HepG2 (cell line): Measurements from ENCODE around the gene USP2. TPM values are rescaled to one million over a fixed set of nuclear protein-coding genes. Genes with fewer than 3 reads are reported as not detected.

Experiments used
- ADNP ChIP-seq: sonication (generic); formaldehyde crosslinking; IDR thresholded peaks from 2 replicates; pipeline ENCODE4 v1.4.0; 2020; ENCODE audit warnings: missing genetic modification reagents
- CBX1 ChIP-seq: IDR thresholded peaks from one replicate; pipeline ENCODE4 v1.6.1; 2016; ENCODE audit warnings: antibody characterized with exemption, low read depth
- CREBL2 ChIP-seq: sonication (generic); formaldehyde crosslinking; IDR thresholded peaks from 2 replicates; pipeline ENCODE4 v1.8.1; 2023; ENCODE audit warnings: missing genetic modification reagents, mild to moderate bottlenecking, borderline replicate concordance
- FIP1L1 ChIP-seq: fragments of 200-400 bp; formaldehyde crosslinking; IDR thresholded peaks from 2 replicates; pipeline ENCODE4 v1.6.1; 2018; ENCODE audit warnings: low read depth, mild to moderate bottlenecking, low read length, moderate library complexity, borderline replicate concordance; ENCODE audit not compliant: insufficient read depth
- GATAD1 ChIP-seq: IDR thresholded peaks from 2 replicates; pipeline ENCODE4 v1.6.1; 2016; ENCODE audit warnings: missing genetic modification reagents, missing compliant biosample characterization
- GTF3A ChIP-seq: sonication (generic); formaldehyde crosslinking; conservative IDR thresholded peaks from 2 replicates; pipeline ENCODE4 v1.4.0; 2020; ENCODE audit warnings: mild to moderate bottlenecking, missing genetic modification reagents
- HDAC2 ChIP-seq: sonication (generic); formaldehyde crosslinking; IDR thresholded peaks from 2 replicates; pipeline ENCODE4 v1.4.0; 2020; ENCODE audit warnings: missing genetic modification reagents
- KDM1A ChIP-seq: IDR thresholded peaks from 2 replicates; pipeline ENCODE4 v1.6.1; 2016; ENCODE audit warnings: missing compliant biosample characterization
- NBN ChIP-seq: fragments of 450-650 bp; conservative IDR thresholded peaks from 2 replicates; pipeline ENCODE4 v1.6.1; 2017
- NFYB ChIP-seq: sonication (generic); formaldehyde crosslinking; IDR thresholded peaks from 2 replicates; pipeline ENCODE4 v1.4.0; 2020; ENCODE audit warnings: missing genetic modification reagents
- SETDB1 ChIP-seq: sonication (generic); formaldehyde crosslinking; IDR thresholded peaks from 2 replicates; pipeline ENCODE4 v1.5.1; 2020; ENCODE audit warnings: missing genetic modification reagents, mild to moderate bottlenecking, borderline replicate concordance
- SNAPC2 ChIP-seq: sonication (generic); formaldehyde crosslinking; IDR thresholded peaks from 2 replicates; pipeline ENCODE4 v1.8.1; 2022; ENCODE audit warnings: mild to moderate bottlenecking, missing genetic modification reagents
- STAG1 ChIP-seq: sonication (generic); formaldehyde crosslinking; IDR thresholded peaks from 2 replicates; pipeline ENCODE4 v1.4.0; 2020; ENCODE audit warnings: missing genetic modification reagents
- TAF1 ChIP-seq: sonication (generic); formaldehyde crosslinking; IDR thresholded peaks from 2 replicates; pipeline ENCODE4 v1.4.0; 2020; ENCODE audit warnings: missing genetic modification reagents
- TMF1 ChIP-seq: sonication (generic); formaldehyde crosslinking; IDR thresholded peaks from 2 replicates; pipeline ENCODE4 v1.8.1; 2022; ENCODE audit warnings: low read depth, missing genetic modification reagents
- ZFP82 ChIP-seq: sonication (generic); formaldehyde crosslinking; IDR thresholded peaks from 2 replicates; pipeline ENCODE4 v1.5.1; 2020; ENCODE audit warnings: mild to moderate bottlenecking, missing genetic modification reagents, borderline replicate concordance
- ZNF337 ChIP-seq: sonication (generic); formaldehyde crosslinking; IDR thresholded peaks from 2 replicates; pipeline ENCODE4 v1.5.1; 2020; ENCODE audit warnings: missing genetic modification reagents, low read depth, mild to moderate bottlenecking, borderline replicate concordance
- ZNF44 ChIP-seq: sonication (generic); formaldehyde crosslinking; IDR thresholded peaks from 2 replicates; pipeline ENCODE4 v1.5.1; 2020; ENCODE audit warnings: mild to moderate bottlenecking, missing genetic modification reagents
- ZNF557 ChIP-seq: sonication (generic); formaldehyde crosslinking; IDR thresholded peaks from 2 replicates; pipeline ENCODE4 v1.4.0; 2020; ENCODE audit warnings: missing genetic modification reagents
- ZNF572 ChIP-seq: sonication (generic); formaldehyde crosslinking; IDR thresholded peaks from 2 replicates; pipeline ENCODE4 v1.5.1; 2020; ENCODE audit warnings: mild to moderate bottlenecking, missing genetic modification reagents
- ZNF720 ChIP-seq: sonication (generic); formaldehyde crosslinking; IDR thresholded peaks from 2 replicates; pipeline ENCODE4 v1.4.0; 2020; ENCODE audit warnings: missing genetic modification reagents
- ZNF740 ChIP-seq: sonication (generic); formaldehyde crosslinking; IDR thresholded peaks from 2 replicates; pipeline ENCODE4 v1.4.0; 2020; ENCODE audit warnings: missing genetic modification reagents
- ZSCAN30 ChIP-seq: sonication (generic); formaldehyde crosslinking; IDR thresholded peaks from 2 replicates; pipeline ENCODE4 v1.5.0; 2020; ENCODE audit warnings: mild to moderate bottlenecking, missing genetic modification reagents
- polyA plus RNA-seq, 8 experiments: library from polyadenylated mRNA; depleted of rRNA in 3 of 8; stranded (reverse) in 7 of 8; unstranded in 1 of 8; fragments of >200 nt; fragmentation: Illumina TruSeq in 4 of 8; extraction: Trizol in 4 of 8; gene quantifications; 2 replicates each; pipeline versions ENCODE4 v1.2.1 to v1.2.3, GENCODE V29; 2011 to 2016; ENCODE audit warnings: low read depth in 4 of 8, missing spikeins in 1 of 8, mixed read lengths in 1 of 8; ENCODE audit not compliant: insufficient read depth in 1 of 8
- total RNA-seq, 5 experiments: library from RNA; depleted of rRNA; stranded (reverse); fragments of >200 nt; fragmentation: Illumina TruSeq; extraction: Trizol; gene quantifications; 2 replicates each; pipeline ENCODE4 v1.2.3, GENCODE V29; 2016; ENCODE audit warnings: low read depth in 1 of 5
- TF ChIP-seq, protein P1 (sequence below): sonication (generic); formaldehyde crosslinking; IDR thresholded peaks from 2 replicates; pipeline ENCODE4 v1.4.0; 2020; ENCODE audit warnings: mild to moderate bottlenecking, missing genetic modification reagents
- TF ChIP-seq, protein P2 (sequence below): sonication (generic); formaldehyde crosslinking; IDR thresholded peaks from 2 replicates; pipeline ENCODE4 v1.4.0; 2020; ENCODE audit warnings: mild to moderate bottlenecking, missing genetic modification reagents
- TF ChIP-seq, protein P3 (sequence below): sonication (generic); formaldehyde crosslinking; IDR thresholded peaks from 2 replicates; pipeline ENCODE4 v1.5.0; 2020; ENCODE audit warnings: mild to moderate bottlenecking, missing genetic modification reagents

The USP2 gene
- total and polyA plus RNA-seq, 2 of the 13 experiments (the other 11 are each of a cell fraction or from before 2014, with no cell fraction given): 2.5 to 6.0 TPM

GRCh38 chr11:119380160-119380826 is 1.2 kb downstream of the USP2 start (continued):
- TF ChIP-seq ZFP82 (no peak), ZNF557 (CRISPR knock-in tag) (no peak), ZSCAN30 (CRISPR knock-in tag) (no peak), ZNF720 (CRISPR knock-in tag) (no peak), NFYB (no peak), TMF1 (no peak), ADNP (CRISPR knock-in tag) (no peak), ZNF740 (CRISPR knock-in tag) (no peak), STAG1 (CRISPR knock-in tag) (no peak), HDAC2 (no peak), CREBL2 (no peak), FIP1L1 (no peak), ZNF337 (CRISPR knock-in tag) (peak; percentile 70; the same call in 1 of the 2 replicates), TAF1 (CRISPR knock-in tag) (no peak), GTF3A (CRISPR knock-in tag) (no peak), SETDB1 (CRISPR knock-in tag) (no peak), GATAD1 (no peak), KDM1A (no peak), NBN (no peak), SNAPC2 (CRISPR knock-in tag) (no peak), ZNF572 (CRISPR knock-in tag) (no peak), ZNF44 (CRISPR knock-in tag) (peak; percentile 74; the same call in 1 of the 2 replicates), CBX1 (no peak)
- TF ChIP-seq, protein P1, sequence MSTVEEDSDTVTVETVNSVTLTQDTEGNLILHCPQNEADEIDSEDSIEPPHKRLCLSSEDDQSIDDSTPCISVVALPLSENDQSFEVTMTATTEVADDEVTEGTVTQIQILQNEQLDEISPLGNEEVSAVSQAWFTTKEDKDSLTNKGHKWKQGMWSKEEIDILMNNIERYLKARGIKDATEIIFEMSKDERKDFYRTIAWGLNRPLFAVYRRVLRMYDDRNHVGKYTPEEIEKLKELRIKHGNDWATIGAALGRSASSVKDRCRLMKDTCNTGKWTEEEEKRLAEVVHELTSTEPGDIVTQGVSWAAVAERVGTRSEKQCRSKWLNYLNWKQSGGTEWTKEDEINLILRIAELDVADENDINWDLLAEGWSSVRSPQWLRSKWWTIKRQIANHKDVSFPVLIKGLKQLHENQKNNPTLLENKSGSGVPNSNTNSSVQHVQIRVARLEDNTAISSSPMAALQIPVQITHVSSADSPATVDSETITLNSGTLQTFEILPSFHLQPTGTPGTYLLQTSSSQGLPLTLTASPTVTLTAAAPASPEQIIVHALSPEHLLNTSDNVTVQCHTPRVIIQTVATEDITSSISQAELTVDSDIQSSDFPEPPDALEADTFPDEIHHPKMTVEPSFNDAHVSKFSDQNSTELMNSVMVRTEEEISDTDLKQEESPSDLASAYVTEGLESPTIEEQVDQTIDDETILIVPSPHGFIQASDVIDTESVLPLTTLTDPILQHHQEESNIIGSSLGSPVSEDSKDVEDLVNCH: no peak
- TF ChIP-seq, protein P2, sequence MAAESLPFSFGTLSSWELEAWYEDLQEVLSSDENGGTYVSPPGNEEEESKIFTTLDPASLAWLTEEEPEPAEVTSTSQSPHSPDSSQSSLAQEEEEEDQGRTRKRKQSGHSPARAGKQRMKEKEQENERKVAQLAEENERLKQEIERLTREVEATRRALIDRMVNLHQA (CRISPR knock-in tag): no peak
- TF ChIP-seq, protein P3, sequence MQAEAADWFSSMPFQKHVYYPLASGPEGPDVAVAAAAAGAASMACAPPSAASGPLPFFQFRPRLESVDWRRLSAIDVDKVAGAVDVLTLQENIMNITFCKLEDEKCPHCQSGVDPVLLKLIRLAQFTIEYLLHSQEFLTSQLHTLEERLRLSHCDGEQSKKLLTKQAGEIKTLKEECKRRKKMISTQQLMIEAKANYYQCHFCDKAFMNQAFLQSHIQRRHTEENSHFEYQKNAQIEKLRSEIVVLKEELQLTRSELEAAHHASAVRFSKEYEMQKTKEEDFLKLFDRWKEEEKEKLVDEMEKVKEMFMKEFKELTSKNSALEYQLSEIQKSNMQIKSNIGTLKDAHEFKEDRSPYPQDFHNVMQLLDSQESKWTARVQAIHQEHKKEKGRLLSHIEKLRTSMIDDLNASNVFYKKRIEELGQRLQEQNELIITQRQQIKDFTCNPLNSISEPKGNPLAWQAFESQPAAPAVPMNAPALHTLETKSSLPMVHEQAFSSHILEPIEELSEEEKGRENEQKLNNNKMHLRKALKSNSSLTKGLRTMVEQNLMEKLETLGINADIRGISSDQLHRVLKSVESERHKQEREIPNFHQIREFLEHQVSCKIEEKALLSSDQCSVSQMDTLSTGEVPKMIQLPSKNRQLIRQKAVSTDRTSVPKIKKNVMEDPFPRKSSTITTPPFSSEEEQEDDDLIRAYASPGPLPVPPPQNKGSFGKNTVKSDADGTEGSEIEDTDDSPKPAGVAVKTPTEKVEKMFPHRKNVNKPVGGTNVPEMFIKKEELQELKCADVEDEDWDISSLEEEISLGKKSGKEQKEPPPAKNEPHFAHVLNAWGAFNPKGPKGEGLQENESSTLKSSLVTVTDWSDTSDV (CRISPR knock-in tag): peak; percentile 64; the same call in 1 of the 2 replicates
